GM12878 (cell line): ENCODE results near the gene FOXP4. TPM values are rescaled to one million over a fixed set of nuclear protein-coding genes. Genes with fewer than 3 reads are reported as not detected.

Experiments used
- ATAC-seq: fragments of 200-7000 bp; cut with Tn5 transposase; 3 replicates; pipeline ENCODE4 v1.9.1; 2020; ENCODE audit warnings: mild to moderate bottlenecking, moderate library complexity
- BruUV-seq: library from RNA; stranded (reverse); fragments of 400-500 nt; replicated peaks from 2 replicates; lab custom pipeline; 2021; lab: Mats Ljungman, UMichigan
- CTCF ChIA-PET: fragments of 300-600 bp; sonication (Branson Sonifier 250); formaldehyde crosslinking; extraction: SDS; loops from one replicate; lab custom pipeline; 2021; ENCODE audit warnings: inconsistent platforms; lab: Yijun Ruan, JAX
- POLR2A ChIA-PET: fragments of 350-600 bp; formaldehyde crosslinking; extraction: SDS; loops from one replicate; lab custom pipeline; 2021; ENCODE audit warnings: inconsistent platforms; lab: Charles Lee
- RAD21 ChIA-PET: fragments of 300-600 bp; sonication (Branson Sonifier 250); formaldehyde crosslinking; loops from one replicate; lab custom pipeline; 2023; ENCODE audit warnings: antibody characterized with exemption; ENCODE audit not compliant: unreplicated experiment; lab: Charles Lee
- SMC1A ChIA-PET: fragments of 300-600 bp; sonication (Branson Sonifier 250); formaldehyde crosslinking; loops from one replicate; lab custom pipeline; 2023; ENCODE audit not compliant: unreplicated experiment, uncharacterized antibody; lab: Charles Lee
- DNase-seq: peaks from one replicate; pipeline ENCODE4 v3.0.0-alpha.2; 2011; ENCODE audit warnings: low read depth, low spot score
- FAIRE-seq: peaks from 3 replicates; lab custom pipeline; 2011; peaks lifted over from hg19 to GRCh38; lab: Jason Lieb, UNC
- H2AFZ ChIP-seq: 2 replicates; pipeline ENCODE4 v1.6.0; 2011; ENCODE audit warnings: low read depth, low read length, control low read depth; ENCODE audit not compliant: control insufficient read depth
- H3K27ac ChIP-seq: 2 replicates; pipeline ENCODE4 v1.5.1; 2011; ENCODE audit warnings: control low read depth; ENCODE audit not compliant: control insufficient read depth, insufficient read depth
- H3K27me3 ChIP-seq, 2 experiments: replicated peaks in 1 of 2; 2 replicates each; pipeline versions ENCODE4 v1.6.0 to v1.6.1; 2011; ENCODE audit warnings: low read length in 1 of 2; ENCODE audit not compliant: control insufficient read depth in 2 of 2, insufficient read depth in 2 of 2
- H3K36me3 ChIP-seq, 2 experiments: 2 replicates each; pipeline ENCODE4 v1.5.1; 2011; ENCODE audit warnings: low read length in 1 of 2; ENCODE audit not compliant: control insufficient read depth in 2 of 2, insufficient read depth in 2 of 2
- H3K4me1 ChIP-seq: 2 replicates; pipeline ENCODE4 v1.6.1; 2011; ENCODE audit warnings: mild to moderate bottlenecking, low read length, moderate library complexity, mixed read lengths; ENCODE audit not compliant: control insufficient read depth, insufficient read depth
- H3K4me2 ChIP-seq: 2 replicates; pipeline ENCODE4 v1.6.0; 2011; ENCODE audit warnings: control low read depth; ENCODE audit not compliant: control insufficient read depth, insufficient read depth
- H3K4me3 ChIP-seq: fragments of 200-600 bp; sonication (generic); 2 replicates; pipeline ENCODE4 v1.5.1; 2016
- H3K79me2 ChIP-seq: 2 replicates; pipeline ENCODE4 v1.6.0; 2011; ENCODE audit warnings: low read length; ENCODE audit not compliant: control insufficient read depth, insufficient read depth
- H3K9ac ChIP-seq: 2 replicates; pipeline ENCODE4 v1.8.0; 2011; ENCODE audit warnings: low read length, control low read depth, mixed read lengths; ENCODE audit not compliant: control insufficient read depth, insufficient read depth
- H3K9me3 ChIP-seq: replicated peaks from 3 replicates; pipeline ENCODE4 v1.5.1; 2011; ENCODE audit warnings: mild to moderate bottlenecking, low read length; ENCODE audit not compliant: control insufficient read depth, insufficient read depth
- H4K20me1 ChIP-seq: 2 replicates; pipeline ENCODE4 v1.6.0; 2011; ENCODE audit not compliant: control insufficient read depth, insufficient read depth
- BACH1 ChIP-seq: fragments of 450-650 bp; IDR thresholded peaks from 2 replicates; pipeline ENCODE4 v1.6.1; 2017; ENCODE audit warnings: mild to moderate bottlenecking, borderline replicate concordance
- CBX3 ChIP-seq: fragments of 200-600 bp; sonication (generic); IDR thresholded peaks from 2 replicates; pipeline ENCODE4 v1.6.1; 2016; ENCODE audit warnings: low read depth, borderline replicate concordance
- FOXK2 ChIP-seq: fragments of 450-650 bp; IDR thresholded peaks from 2 replicates; pipeline ENCODE4 v1.6.1; 2017; ENCODE audit warnings: mild to moderate bottlenecking, moderate library complexity
- PAX8 ChIP-seq: fragments of 450-650 bp; IDR thresholded peaks from 2 replicates; pipeline ENCODE4 v1.6.1; 2017; ENCODE audit warnings: mild to moderate bottlenecking, moderate library complexity
- POLR2A ChIP-seq: IDR thresholded peaks from 2 replicates; pipeline ENCODE4 v1.6.1; 2011; ENCODE audit warnings: low read depth, mild to moderate bottlenecking, low read length
- POLR2AphosphoS2 ChIP-seq: IDR thresholded peaks from 2 replicates; pipeline ENCODE4 v1.6.1; 2011; ENCODE audit warnings: low read depth, mild to moderate bottlenecking, low read length, improper control_type of control experiment, moderate library complexity
- SRF ChIP-seq, 2 experiments: IDR thresholded peaks; 2 replicates each; pipeline ENCODE4 v1.6.1; 2011; ENCODE audit warnings: low read depth in 2 of 2, low read length in 2 of 2, mild to moderate bottlenecking in 1 of 2, moderate library complexity in 1 of 2
- TARDBP ChIP-seq: IDR thresholded peaks from 2 replicates; pipeline ENCODE4 v1.6.1; 2016; ENCODE audit warnings: borderline replicate concordance
- ZSCAN29 ChIP-seq: fragments of 450-650 bp; IDR thresholded peaks from 2 replicates; pipeline ENCODE4 v1.6.1; 2017; ENCODE audit warnings: mild to moderate bottlenecking, moderate library complexity
- WGBS: methylation state at CpG from one replicate; pipeline ENCODE4 v1.1.6; 2016; ENCODE audit warnings: low lambda C conversion rate; ENCODE audit not compliant: insufficient replicate concordance, insufficient coverage; ENCODE audit errors: missing lambda C conversion rate; 5-methylcytosine and 5-hydroxymethylcytosine counted together
- in situ Hi-C: fragments of 300-500 bp; cut with MboI; formaldehyde crosslinking; loops from 9 replicates; pipeline ENCODE4 v1.14.3; 2018; ENCODE audit warnings: mixed read lengths
- intact Hi-C: fragments of 100-400 bp; cut with micrococcal nuclease; formaldehyde crosslinking; loops from one replicate; pipeline ENCODE4 v1.14.2; 2022; ENCODE audit not compliant: unreplicated experiment
- polyA plus RNA-seq, 11 experiments: library from polyadenylated mRNA; depleted of rRNA in 4 of 11; unstranded in 6 of 11; stranded (reverse) in 5 of 11; fragments of >200 nt; fragmentation: Nextera tagmentation in 4 of 11; fragmentation: Illumina TruSeq in 1 of 11; extraction: Ambion mirVana in 4 of 11; extraction: Trizol in 1 of 11; gene quantifications; 1 replicate in 1 of 11; 2 replicates in 10 of 11; pipeline versions ENCODE4 v1.2.1 to v1.2.3, GENCODE V29; 2011 to 2016; ENCODE audit warnings: inconsistent platforms in 2 of 11, missing spikeins in 2 of 11, low read depth in 1 of 11
- total RNA-seq, 4 experiments: library from RNA; depleted of rRNA in 3 of 4; stranded (reverse); fragments of >200 nt in 3 of 4; fragmentation: Illumina TruSeq in 1 of 4; extraction: Trizol in 1 of 4; gene quantifications; 2 replicates each; pipeline versions ENCODE4 v1.2.1 to v1.2.3, GENCODE V29; 2013 to 2021
- TF ChIP-seq, protein P1 (sequence below): fragments of 450-650 bp; formaldehyde crosslinking; IDR thresholded peaks from 2 replicates; pipeline ENCODE4 v1.4.0; 2020; ENCODE audit warnings: mild to moderate bottlenecking, moderate library complexity
- TF ChIP-seq, protein P2 (sequence below): IDR thresholded peaks from 2 replicates; pipeline ENCODE4 v1.6.1; 2011; ENCODE audit warnings: low read depth, low read length, improper control_type of control experiment, borderline replicate concordance
- TF ChIP-seq, protein P3 (sequence below): IDR thresholded peaks from 2 replicates; pipeline ENCODE4 v1.6.1; 2012; ENCODE audit warnings: low read depth, low read length, improper control_type of control experiment
- TF ChIP-seq, protein P4 (sequence below): IDR thresholded peaks from 2 replicates; pipeline ENCODE4 v1.6.1; 2011; ENCODE audit warnings: borderline replicate concordance, low read depth, mild to moderate bottlenecking, moderate library complexity, mixed read lengths, low read length; ENCODE audit not compliant: insufficient read depth; ENCODE audit errors: extremely low read length

The FOXP4 gene
- total and polyA plus RNA-seq, 10 of the 15 experiments (the other 5 are each of a cell fraction or from before 2014, with no cell fraction given), result 0.31 to 46.1 (median 2.3) TPM

DNA sequence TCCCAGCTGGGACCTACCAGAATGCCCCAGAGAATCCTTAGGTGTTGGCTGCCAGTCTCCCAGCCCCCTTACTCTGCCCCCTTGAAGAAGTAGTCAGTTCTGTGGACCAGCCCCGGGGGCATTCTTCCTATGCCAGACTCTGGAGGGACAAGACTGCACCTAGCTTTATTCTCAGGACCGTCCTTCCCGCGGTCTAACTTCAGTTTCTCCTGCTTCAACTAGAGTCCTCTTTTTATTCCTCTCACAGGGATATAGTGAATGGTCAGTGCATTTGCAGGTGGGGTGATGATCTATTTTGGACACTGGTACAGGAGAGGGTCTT lies 56.2 kb downstream of the FOXP4 start:
- FAIRE-seq (no peak), ATAC-seq (no peak), DNase-seq (no peak)
- Histone ChIP-seq H4K20me1 (no peaks in the 10 kb centered on the region), H3K4me1 (no peaks in the 10 kb centered on the region), H3K9me3 (no peaks in the 10 kb centered on the region), H3K4me2 (no peak overlapping the region), H3K27ac (no peak overlapping the region), H3K27me3 (no peaks in the 10 kb centered on the region; a peak in 1 of 4 replicates), H3K36me3 (no peaks in the 10 kb centered on the region; a peak in 1 of 4 replicates), H3K9ac (no peak overlapping the region), H2AFZ (no peak overlapping the region), H3K4me3 (no peak overlapping the region), H3K79me2 (no peaks in the 10 kb centered on the region)
- POLR2A ChIA-PET, result interaction anchor here (0.6 to 0.9 kb wide), 2 partner anchors 132 to 140 kb away, joined by 3 read pairs; no protein-coding TSS in a partner anchor
- TF ChIP-seq TARDBP, result no peak
- TF ChIP-seq POLR2AphosphoS2, result no peak
- TF ChIP-seq CBX3, result no peak
- TF ChIP-seq PAX8, result no peak
- TF ChIP-seq, protein P1, sequence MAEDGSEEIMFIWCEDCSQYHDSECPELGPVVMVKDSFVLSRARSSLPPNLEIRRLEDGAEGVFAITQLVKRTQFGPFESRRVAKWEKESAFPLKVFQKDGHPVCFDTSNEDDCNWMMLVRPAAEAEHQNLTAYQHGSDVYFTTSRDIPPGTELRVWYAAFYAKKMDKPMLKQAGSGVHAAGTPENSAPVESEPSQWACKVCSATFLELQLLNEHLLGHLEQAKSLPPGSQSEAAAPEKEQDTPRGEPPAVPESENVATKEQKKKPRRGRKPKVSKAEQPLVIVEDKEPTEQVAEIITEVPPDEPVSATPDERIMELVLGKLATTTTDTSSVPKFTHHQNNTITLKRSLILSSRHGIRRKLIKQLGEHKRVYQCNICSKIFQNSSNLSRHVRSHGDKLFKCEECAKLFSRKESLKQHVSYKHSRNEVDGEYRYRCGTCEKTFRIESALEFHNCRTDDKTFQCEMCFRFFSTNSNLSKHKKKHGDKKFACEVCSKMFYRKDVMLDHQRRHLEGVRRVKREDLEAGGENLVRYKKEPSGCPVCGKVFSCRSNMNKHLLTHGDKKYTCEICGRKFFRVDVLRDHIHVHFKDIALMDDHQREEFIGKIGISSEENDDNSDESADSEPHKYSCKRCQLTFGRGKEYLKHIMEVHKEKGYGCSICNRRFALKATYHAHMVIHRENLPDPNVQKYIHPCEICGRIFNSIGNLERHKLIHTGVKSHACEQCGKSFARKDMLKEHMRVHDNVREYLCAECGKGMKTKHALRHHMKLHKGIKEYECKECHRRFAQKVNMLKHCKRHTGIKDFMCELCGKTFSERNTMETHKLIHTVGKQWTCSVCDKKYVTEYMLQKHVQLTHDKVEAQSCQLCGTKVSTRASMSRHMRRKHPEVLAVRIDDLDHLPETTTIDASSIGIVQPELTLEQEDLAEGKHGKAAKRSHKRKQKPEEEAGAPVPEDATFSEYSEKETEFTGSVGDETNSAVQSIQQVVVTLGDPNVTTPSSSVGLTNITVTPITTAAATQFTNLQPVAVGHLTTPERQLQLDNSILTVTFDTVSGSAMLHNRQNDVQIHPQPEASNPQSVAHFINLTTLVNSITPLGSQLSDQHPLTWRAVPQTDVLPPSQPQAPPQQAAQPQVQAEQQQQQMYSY (CRISPR knock-in tag), result no peak
- TF ChIP-seq, protein P2, sequence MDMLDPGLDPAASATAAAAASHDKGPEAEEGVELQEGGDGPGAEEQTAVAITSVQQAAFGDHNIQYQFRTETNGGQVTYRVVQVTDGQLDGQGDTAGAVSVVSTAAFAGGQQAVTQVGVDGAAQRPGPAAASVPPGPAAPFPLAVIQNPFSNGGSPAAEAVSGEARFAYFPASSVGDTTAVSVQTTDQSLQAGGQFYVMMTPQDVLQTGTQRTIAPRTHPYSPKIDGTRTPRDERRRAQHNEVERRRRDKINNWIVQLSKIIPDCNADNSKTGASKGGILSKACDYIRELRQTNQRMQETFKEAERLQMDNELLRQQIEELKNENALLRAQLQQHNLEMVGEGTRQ, result no peak
- TF ChIP-seq FOXK2, result no peak
- TF ChIP-seq, protein P3, sequence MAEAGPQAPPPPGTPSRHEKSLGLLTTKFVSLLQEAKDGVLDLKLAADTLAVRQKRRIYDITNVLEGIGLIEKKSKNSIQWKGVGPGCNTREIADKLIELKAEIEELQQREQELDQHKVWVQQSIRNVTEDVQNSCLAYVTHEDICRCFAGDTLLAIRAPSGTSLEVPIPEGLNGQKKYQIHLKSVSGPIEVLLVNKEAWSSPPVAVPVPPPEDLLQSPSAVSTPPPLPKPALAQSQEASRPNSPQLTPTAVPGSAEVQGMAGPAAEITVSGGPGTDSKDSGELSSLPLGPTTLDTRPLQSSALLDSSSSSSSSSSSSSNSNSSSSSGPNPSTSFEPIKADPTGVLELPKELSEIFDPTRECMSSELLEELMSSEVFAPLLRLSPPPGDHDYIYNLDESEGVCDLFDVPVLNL, result no peak
- TF ChIP-seq SRF (IDR thresholded peaks at IDR 0.05; ENCODE audit: low read depth in 2 of 2, low read length in 2 of 2), result no peak
- TF ChIP-seq, protein P4, sequence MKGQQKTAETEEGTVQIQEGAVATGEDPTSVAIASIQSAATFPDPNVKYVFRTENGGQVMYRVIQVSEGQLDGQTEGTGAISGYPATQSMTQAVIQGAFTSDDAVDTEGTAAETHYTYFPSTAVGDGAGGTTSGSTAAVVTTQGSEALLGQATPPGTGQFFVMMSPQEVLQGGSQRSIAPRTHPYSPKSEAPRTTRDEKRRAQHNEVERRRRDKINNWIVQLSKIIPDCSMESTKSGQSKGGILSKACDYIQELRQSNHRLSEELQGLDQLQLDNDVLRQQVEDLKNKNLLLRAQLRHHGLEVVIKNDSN, result no peak
- TF ChIP-seq POLR2A, result no peak
- no peak for TF ChIP-seq BACH1
- TF ChIP-seq ZSCAN29, result no peak
- no TSS peak for BruUV-seq
- in situ Hi-C loops, result loop anchor here (5.0 to 10.0 kb wide), 3 partner anchors 82 to 442 kb away; no protein-coding TSS in a partner anchor
- SMC1A ChIA-PET, result interaction anchor here (0.9 to 2.0 kb wide), 14 partner anchors 80 to 234 kb away, joined by 3 to 13 read pairs (median 5); no protein-coding TSS in a partner anchor
- WGBS, result 55% methylated on average over 4 of the region's 4 CpGs
- RAD21 ChIA-PET, result interaction anchor here (0.7 to 3.1 kb wide), 15 partner anchors 10 to 234 kb away, joined by 3 to 23 read pairs (median 4); no protein-coding TSS in a partner anchor
- CTCF ChIA-PET, result interaction anchor here (0.8 to 4.3 kb wide), 35 partner anchors 8 to 612 kb away, joined by 3 to 38 read pairs (median 4); no protein-coding TSS in a partner anchor
- intact Hi-C loops, result loop anchor here (5.0 to 10.0 kb wide), 2 partner anchors 295 to 442 kb away; no protein-coding TSS in a partner anchor
